T-helper 2 cell treated with Interferon-gamma antibody and Interleukin-4, amounts not matched to agents 5 μg/mL and 100 μg/mL, for 36 hours (primary cell): Measurements from ENCODE around the gene TOR1AIP1.

Source experiments
- DNase-seq: peaks from one replicate; pipeline ENCODE4 v3.0.0; 2021; ENCODE audit warnings: low spot score
- H3K27ac Mint-ChIP-seq: one replicate; pipeline ENCODE4 v1.8.0; 2021; ENCODE audit warnings: mild to moderate bottlenecking, mixed read lengths
- H3K27me3 Mint-ChIP-seq: one replicate; pipeline ENCODE4 v1.8.0; 2021; ENCODE audit warnings: low read depth, mixed read lengths
- H3K36me3 Mint-ChIP-seq: one replicate; pipeline ENCODE4 v1.8.0; 2021; ENCODE audit warnings: low read depth, mixed read lengths
- H3K4me1 Mint-ChIP-seq: one replicate; pipeline ENCODE4 v1.8.0; 2021; ENCODE audit warnings: low read depth, mixed read lengths
- H3K4me3 Mint-ChIP-seq: one replicate; pipeline ENCODE4 v1.8.0; 2022; ENCODE audit warnings: mild to moderate bottlenecking, moderate library complexity, mixed read lengths
- H3K9me3 Mint-ChIP-seq: one replicate; pipeline ENCODE4 v1.8.0; 2021; ENCODE audit warnings: mixed read lengths

Gene TOR1AIP1

DNA sequence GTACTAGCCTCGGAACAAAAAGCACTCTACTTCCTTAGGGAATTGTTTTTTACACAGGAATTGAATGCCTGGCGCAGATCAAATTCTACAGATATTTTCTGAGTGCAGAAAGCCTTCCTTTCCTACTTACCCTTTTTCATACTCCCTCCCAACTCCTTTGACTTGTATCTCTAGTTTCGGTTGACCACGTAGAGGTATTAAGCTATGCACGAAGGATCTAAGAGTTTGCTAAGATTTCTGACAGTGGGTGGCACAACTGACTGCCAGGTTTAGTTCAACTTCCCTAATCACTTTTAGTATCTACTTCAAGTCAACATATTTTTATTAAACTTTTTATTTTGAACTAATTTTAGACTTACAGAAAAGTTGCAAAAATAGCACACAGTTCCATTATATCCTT is 9.5 kb upstream of the TOR1AIP1 start:
- no peaks in the 10 kb centered on the region for H3K27me3 Mint-ChIP-seq
- no peak for DNase-seq
- no peak overlapping the region for H3K4me3 Mint-ChIP-seq
- peaks cover 26% of the 10 kb centered on the region for H3K4me1 Mint-ChIP-seq
- H3K36me3 Mint-ChIP-seq, result peaks cover 29% of the 10 kb centered on the region
- no peak overlapping the region for H3K27ac Mint-ChIP-seq
- H3K9me3 Mint-ChIP-seq, result no peaks in the 10 kb centered on the region

DNA sequence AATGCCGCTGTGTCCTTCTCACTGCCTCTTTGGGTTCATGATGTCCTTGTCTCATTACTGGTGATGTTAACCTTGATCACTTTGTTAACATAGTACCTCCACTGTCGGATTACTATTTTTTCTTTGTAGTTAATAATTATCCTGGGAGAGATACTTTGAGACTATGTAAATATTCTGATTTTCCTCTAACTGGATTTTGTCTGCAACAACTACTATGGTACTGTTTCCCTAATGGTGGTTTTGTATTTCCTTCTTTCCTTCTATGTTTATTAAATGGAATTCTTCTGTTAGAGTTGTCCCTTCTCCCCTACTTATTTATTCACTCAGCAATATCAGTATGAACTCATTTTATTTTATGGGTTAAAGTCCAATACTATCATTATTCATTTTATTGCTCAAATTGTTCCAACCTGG is 8.6 kb upstream of the TOR1AIP1 start:
- Mint-ChIP-seq H3K27me3 (no peaks in the 10 kb centered on the region), H3K36me3 (peaks cover 23% of the 10 kb centered on the region), H3K27ac (no peak overlapping the region), H3K9me3 (no peaks in the 10 kb centered on the region), H3K4me3 (no peak overlapping the region), H3K4me1 (peaks cover 32% of the 10 kb centered on the region)
- no peak for DNase-seq

DNA sequence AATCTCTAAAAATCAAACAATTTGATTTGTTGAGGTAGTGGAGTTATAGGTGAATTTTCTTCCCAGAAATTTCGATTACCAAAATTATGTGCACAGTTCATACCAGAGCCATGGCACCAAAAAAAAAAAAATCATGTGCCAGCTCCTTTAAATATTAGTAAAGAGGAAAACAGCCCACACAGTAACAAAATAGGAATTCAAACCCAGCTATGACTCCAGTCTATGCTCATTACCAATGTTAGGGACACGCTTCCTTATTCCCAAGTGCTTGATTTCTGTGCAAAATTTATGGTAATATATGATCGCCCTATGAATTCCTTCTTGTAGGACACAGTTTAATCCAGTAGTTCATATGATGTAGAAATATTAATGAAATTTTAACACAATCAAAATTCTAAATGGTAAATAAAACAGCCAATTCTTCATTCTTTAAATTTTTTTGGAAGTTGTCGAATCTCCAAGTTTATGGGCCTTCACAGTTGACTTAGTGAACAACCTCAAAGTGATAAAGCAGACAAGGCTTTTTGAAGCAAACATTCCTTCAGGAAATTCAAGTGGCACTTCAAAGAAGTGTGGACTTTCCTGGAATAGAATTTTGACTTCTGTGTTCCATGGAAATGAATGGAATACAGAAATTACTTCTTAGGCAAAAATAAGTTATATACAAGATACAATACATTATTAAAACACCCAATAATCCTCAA is 6.3 kb upstream of the TOR1AIP1 start:
- no peak overlapping the region for H3K27ac Mint-ChIP-seq
- no peaks in the 10 kb centered on the region for H3K27me3 Mint-ChIP-seq
- H3K9me3 Mint-ChIP-seq, result no peaks in the 10 kb centered on the region
- DNase-seq, result no peak
- no peak overlapping the region for H3K4me3 Mint-ChIP-seq
- peaks cover 18% of the 10 kb centered on the region for H3K36me3 Mint-ChIP-seq
- H3K4me1 Mint-ChIP-seq, result peaks cover 41% of the 10 kb centered on the region

DNA sequence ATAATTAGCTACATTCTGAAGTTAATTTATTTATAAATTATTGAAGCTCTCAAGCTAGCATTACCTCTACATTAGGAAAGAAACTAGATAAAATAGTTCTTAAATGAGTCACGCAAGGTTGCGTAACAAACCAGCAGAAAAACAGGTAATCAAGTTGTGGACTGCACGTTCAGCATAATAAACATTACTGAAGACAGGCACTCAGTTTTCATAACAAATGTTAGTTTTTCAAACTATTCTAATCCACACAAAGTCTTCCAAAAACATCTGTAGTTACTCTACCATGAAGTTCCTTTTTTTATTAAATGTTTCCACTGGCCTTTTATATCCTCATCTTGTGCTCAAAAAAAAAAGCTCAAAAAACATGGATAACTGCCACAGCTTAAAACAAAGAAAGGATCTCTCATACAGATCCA is 5.8 kb upstream of the TOR1AIP1 start:
- no peaks in the 10 kb centered on the region for H3K27me3 Mint-ChIP-seq
- H3K4me1 Mint-ChIP-seq, result peaks cover 42% of the 10 kb centered on the region
- DNase-seq, result no peak
- peak overlapping the region; percentile 43 for H3K27ac Mint-ChIP-seq
- peak overlapping the region; percentile 92 for H3K4me3 Mint-ChIP-seq
- H3K9me3 Mint-ChIP-seq, result no peaks in the 10 kb centered on the region
- H3K36me3 Mint-ChIP-seq, result peaks cover 18% of the 10 kb centered on the region

DNA sequence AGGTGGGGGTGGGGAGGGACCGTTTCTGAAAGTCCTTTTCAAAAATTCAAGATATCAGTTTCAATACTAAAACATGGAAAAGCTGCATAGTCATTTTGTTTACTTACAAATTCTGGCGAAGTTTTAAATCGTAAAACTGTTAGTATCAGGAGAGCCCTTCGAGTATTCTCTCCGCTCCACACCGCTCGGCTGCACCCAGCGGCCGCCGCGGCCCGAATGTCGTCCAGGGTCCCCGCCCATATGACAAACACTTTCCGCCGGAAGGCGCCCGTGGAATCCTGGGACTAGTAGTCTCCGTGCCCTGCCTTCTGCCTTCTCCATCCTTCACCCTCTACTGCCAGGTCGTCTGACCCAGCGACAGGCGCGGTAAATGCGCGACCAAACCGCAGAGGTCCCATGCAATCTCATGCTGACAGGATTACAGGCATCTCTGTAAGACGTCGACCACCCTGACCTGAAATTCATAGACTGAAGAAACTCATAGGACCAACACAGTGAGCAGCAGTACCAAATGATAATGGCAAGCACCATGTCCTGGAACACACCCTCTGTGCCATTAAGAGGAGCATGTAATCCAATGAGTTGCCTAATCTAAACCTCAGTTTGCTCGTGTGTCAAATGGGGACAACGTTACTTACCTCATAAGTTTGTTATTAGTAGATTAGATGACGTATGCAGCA is 4.4 kb upstream of the TOR1AIP1 start, which contains the start of gene TOR1AIP2:
Gene TOR1AIP2 (minus strand): TSS at position 218 of the 680 bp plus-strand sequence. CDS start 25,138 bp downstream, outside the sequence.
- DNase-seq, result peak; percentile 89
- Mint-ChIP-seq H3K9me3 (no peaks in the 10 kb centered on the region), H3K4me1 (peaks cover 40% of the 10 kb centered on the region), H3K4me3 (peak within 1 kb of the TSS; percentile 92), H3K27ac (peak within 1 kb of the TSS; percentile 87), H3K27me3 (no peaks in the 10 kb centered on the region), H3K36me3 (peaks cover 15% of the 10 kb centered on the region)

DNA sequence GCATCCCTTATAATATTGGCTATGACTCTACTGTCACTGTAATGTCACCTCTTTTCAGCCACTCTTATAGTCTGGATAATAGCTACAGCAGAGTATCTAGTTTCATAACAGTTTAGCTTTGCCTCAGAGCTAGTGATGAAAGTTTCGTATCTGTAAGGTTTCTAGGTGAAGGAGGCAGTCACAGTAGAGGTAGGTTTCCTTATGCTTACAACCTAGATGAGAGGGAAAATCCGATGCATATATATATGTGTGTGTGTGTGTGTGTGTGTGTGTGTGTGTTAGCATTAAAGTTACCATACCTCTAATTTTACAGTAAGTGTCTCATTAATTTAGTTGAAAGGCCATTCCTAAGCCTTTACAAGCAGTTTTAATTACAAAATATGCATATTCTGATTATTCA is 2.3 kb upstream of the TOR1AIP1 start:
- no peaks in the 10 kb centered on the region for H3K9me3 Mint-ChIP-seq
- no peak for DNase-seq
- H3K4me3 Mint-ChIP-seq, result no peak overlapping the region
- H3K27me3 Mint-ChIP-seq, result no peaks in the 10 kb centered on the region
- H3K27ac Mint-ChIP-seq, result no peak overlapping the region
- peaks cover 20% of the 10 kb centered on the region for H3K36me3 Mint-ChIP-seq
- H3K4me1 Mint-ChIP-seq, result peaks cover 43% of the 10 kb centered on the region

DNA sequence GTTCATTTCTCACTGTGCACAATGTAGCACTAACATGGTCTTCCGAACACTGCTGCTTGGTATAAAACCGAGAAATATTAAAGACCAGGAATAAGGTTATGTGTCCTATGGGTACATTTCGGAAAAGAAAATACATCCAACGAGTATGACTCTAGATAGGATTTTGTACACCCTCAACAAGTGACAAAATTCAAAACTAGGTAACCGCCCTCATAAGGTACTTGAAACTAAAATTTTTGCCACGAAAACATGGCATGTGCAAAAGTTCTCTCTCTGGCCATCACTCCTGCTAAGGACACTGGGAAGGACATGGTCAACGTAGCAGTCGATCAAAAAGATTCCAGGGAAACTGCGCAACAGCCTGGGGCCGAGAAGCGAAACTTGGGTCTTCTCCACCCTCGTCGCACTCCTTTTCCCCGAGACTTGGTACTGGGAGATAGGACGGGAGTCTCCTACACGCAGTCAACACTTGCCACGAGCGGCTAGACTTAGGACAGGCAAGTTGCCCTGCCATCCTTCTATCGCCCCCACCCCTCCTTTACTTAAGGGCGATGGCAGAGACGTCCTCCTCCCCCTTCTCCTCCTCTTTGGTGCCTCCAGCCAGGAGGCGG is 338 bp upstream of the TOR1AIP1 start:
- peak overlapping the region; percentile 92 for H3K4me3 Mint-ChIP-seq
- H3K36me3 Mint-ChIP-seq, result peaks cover 25% of the 10 kb centered on the region
- H3K9me3 Mint-ChIP-seq, result no peaks in the 10 kb centered on the region
- peak overlapping the region; percentile 99 for H3K27ac Mint-ChIP-seq
- no peak for DNase-seq
- peaks cover 44% of the 10 kb centered on the region for H3K4me1 Mint-ChIP-seq
- H3K27me3 Mint-ChIP-seq, result no peaks in the 10 kb centered on the region

DNA sequence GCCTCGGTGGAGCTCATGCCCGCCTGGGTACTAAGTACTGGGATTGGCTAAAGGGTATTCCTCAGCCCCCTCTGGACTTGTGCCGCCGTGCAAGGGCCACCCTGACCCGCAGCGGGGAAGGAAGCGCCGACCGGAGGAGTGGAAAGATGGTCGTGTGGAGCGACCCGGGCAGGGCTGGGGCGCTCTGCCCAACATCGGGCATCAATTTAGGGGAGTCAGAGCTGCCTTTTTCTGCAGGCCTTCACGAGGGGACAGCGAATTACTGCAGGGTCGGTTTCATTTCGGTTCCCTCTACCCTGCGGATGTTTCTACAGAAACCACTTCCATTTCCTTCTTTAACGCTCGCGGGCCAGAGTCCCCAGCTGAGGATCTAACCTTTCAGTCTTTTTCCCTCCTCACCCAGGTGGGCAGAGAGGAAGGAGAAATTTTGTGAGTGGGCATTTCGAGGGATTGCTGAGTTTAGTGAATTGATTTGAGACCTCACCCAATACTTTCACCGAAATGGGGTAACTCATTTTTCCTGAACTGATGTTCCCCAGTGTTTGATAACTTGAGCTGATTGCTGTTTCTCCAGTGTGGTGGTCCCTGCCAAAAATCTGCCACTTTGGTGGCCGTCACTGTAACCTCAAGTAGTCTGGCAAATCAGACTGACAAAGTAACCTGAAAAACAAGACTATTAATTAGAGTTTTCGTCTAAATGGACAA is 1.1 kb downstream of the TOR1AIP1 start:
- peaks cover 32% of the 10 kb centered on the region for H3K36me3 Mint-ChIP-seq
- H3K27me3 Mint-ChIP-seq, result no peaks in the 10 kb centered on the region
- H3K4me1 Mint-ChIP-seq, result peaks cover 46% of the 10 kb centered on the region

DNA sequence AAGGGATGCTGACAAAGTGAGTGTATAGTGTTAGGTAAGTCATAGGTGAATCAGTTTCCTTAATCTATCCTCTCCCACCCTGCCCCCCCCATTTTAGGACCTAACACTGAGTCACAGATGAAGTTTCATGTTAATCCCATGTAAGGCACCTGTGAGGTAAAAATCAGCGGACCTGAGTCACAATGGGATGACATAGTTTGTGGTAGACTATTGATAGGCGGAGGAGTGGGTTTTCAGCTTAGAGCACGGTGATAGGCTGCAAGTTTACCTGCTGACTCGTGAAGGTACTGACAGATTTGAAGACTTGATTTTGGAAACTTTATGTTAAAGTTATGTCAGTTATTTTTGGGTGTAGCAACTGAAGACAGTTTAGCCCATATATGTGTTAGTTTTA is 1.7 kb downstream of the TOR1AIP1 start:
- peaks cover 46% of the 10 kb centered on the region for H3K4me1 Mint-ChIP-seq
- H3K27me3 Mint-ChIP-seq, result no peaks in the 10 kb centered on the region
- peak overlapping the region; percentile 99 for H3K27ac Mint-ChIP-seq
- peaks cover 32% of the 10 kb centered on the region for H3K36me3 Mint-ChIP-seq
- no peaks in the 10 kb centered on the region for H3K9me3 Mint-ChIP-seq
- peak; percentile 63 for DNase-seq
- H3K4me3 Mint-ChIP-seq, result peak overlapping the region; percentile 92

More for the DNA sequence above, 1.1 kb downstream of the TOR1AIP1 start:
- Mint-ChIP-seq H3K27ac (peak overlapping the region; percentile 99), H3K4me3 (peak overlapping the region; percentile 92), H3K9me3 (no peaks in the 10 kb centered on the region)
- peak; percentile 6 for DNase-seq

DNA sequence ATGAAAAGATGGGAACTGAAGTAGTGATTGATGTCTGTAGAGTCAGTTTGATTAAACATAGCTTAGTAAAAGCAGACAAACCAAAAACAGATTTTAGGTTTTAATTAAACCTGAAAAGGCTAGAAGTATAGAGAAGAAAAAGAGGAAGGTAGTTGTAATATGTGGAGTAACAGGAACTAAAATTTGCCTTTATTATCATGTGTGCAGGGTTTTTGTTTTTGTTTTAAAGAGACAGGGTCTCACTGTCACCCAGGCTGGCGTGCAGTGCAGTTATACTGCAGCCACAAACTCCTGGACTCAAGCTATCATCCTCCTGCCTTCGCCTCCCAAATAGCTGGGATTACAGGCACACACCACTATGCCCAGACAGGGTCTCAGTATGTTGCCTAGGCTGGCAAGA is 6.0 kb downstream of the TOR1AIP1 start:
- H3K27ac Mint-ChIP-seq, result no peak overlapping the region
- no peaks in the 10 kb centered on the region for H3K9me3 Mint-ChIP-seq
- no peak for DNase-seq
- peaks cover 30% of the 10 kb centered on the region for H3K4me1 Mint-ChIP-seq
- H3K36me3 Mint-ChIP-seq, result peaks cover 56% of the 10 kb centered on the region
- no peaks in the 10 kb centered on the region for H3K27me3 Mint-ChIP-seq
- H3K4me3 Mint-ChIP-seq, result peak overlapping the region; percentile 1

DNA sequence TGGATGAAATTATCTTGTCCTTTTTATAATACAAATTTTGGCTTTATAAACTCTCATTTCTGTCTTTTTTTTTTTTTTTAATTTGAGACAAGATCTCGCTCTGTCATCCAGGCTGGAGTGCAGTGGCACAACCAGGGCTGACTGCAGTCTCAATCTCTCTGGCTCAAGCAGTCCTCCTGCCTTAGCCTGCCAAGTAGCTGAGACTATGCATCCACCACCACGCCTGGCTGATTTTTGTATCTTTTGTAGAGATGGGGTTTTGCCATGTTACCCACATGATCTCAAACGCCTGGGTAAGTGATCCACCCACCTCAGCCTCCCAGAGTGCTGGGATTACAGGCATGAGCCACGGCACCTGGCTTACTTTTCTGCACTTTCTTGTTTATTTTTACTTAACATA is 7.5 kb downstream of the TOR1AIP1 start:
- no peak for DNase-seq
- H3K27ac Mint-ChIP-seq, result peak overlapping the region; percentile 15
- H3K4me3 Mint-ChIP-seq, result no peak overlapping the region
- peaks cover 22% of the 10 kb centered on the region for H3K4me1 Mint-ChIP-seq
- peaks cover 47% of the 10 kb centered on the region for H3K36me3 Mint-ChIP-seq
- no peaks in the 10 kb centered on the region for H3K9me3 Mint-ChIP-seq
- no peaks in the 10 kb centered on the region for H3K27me3 Mint-ChIP-seq

DNA sequence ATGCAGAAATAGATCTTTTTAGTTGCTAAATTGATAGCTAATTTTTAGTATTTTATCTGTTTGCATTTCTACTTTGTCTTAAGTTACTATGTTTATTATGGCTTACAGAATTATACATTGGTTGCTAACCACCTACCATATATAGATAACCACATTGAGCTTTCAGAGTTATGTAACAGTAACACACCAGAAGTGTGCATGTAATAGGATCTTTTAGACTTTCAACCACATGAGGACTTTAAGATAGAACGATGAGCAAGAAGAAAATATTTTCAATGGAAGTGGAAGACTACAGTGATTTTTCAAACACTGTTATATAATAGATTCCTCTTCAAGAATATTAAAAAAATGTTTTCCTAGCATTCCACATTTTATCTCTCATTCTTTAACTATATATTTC is 28.8 kb downstream of the TOR1AIP1 start:
- Mint-ChIP-seq H3K36me3 (peaks cover 51% of the 10 kb centered on the region), H3K4me3 (no peak overlapping the region), H3K9me3 (no peaks in the 10 kb centered on the region), H3K27ac (no peak overlapping the region), H3K4me1 (peaks cover 5% of the 10 kb centered on the region), H3K27me3 (no peaks in the 10 kb centered on the region)
- no peak for DNase-seq

DNA sequence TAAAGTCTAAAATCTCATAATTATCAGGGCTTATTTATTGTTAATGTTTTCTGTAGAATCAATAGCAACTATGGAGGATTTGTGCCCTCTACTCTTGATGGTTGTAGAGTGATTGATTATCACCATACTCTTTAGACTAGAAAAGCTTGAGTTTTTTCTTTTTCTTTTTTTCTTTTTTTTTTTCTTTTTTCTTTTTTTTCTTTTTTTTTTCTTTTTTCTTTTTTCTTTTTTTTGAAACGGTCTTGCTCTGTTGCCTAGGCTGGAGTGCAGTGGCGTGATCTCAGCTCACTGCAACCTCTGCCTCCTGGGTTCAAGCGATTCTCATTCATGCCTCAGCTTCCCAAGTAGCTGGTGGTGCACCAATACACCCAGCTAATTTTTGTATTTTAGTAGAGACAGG is 29.7 kb downstream of the TOR1AIP1 start:
- no peaks in the 10 kb centered on the region for H3K9me3 Mint-ChIP-seq
- no peak overlapping the region for H3K4me3 Mint-ChIP-seq
- no peak for DNase-seq
- no peaks in the 10 kb centered on the region for H3K27me3 Mint-ChIP-seq
- peaks cover 45% of the 10 kb centered on the region for H3K36me3 Mint-ChIP-seq
- H3K4me1 Mint-ChIP-seq, result peaks cover 5% of the 10 kb centered on the region
- no peak overlapping the region for H3K27ac Mint-ChIP-seq
